Measurements from ENCODE around the gene ZNF500. TPM values are rescaled to one million over a fixed set of nuclear protein-coding genes. Genes with fewer than 3 reads are reported as not detected.

The ZNF500 gene
- total and polyA plus RNA-seq, 2 experiments from 2014 or later = 5.8 to 15.3 TPM

DNA sequence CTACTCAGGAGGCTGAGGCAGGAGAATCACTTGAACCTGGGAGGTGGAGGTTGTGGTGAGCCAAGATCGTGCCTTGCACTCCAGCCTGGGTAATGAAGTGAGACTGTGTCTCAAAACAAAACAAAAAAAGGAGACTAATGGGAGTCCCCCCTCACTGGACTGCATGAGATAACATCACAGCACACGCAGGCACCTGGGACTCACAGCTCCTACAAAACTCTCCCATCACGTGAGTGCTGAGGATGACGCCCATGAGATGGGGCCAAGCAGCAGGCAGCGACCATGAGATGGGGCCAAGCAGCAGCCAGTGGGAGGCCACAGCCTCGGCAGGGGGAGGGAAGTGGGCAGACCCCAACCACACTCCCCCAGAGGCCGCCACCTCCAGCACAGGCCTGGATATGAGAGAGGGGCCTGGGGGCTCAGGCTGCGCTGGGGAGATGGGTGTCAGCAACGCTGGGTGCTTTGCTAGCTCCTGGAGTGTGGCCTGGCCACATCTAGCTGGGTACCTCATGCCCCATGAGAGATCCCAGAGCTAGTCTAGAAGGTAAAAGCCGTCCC, 17.2 kb downstream of the ZNF500 start:
- Histone ChIP-seq H3K36me3 (ENCODE audit: insufficient read depth) (0 out of 2 replicates have a peak, but pooled peaks cover 1% of the 10 kb centered on the region), H3F3A (replicated peaks; ENCODE audit: low read depth) (no peaks in the 10 kb centered on the region), H3K4me2 (no peak overlapping the region), H3K9me2 (ENCODE audit: insufficient read depth) (no peaks in the 10 kb centered on the region), H3K27ac (ENCODE audit: low read depth) (no peak overlapping the region), H3K27me3 (ENCODE audit: insufficient read depth) (no peaks in the 10 kb centered on the region), H3K79me2 (replicated peaks; ENCODE audit: insufficient read depth) (no peaks in the 10 kb centered on the region), H3K4me3 (no peak overlapping the region), H2AFZ (no peak overlapping the region), H3K4me1 (ENCODE audit: insufficient read depth) (peaks cover 4% of the 10 kb centered on the region; the same call in 1 of the 2 replicates), H4K20me1 (replicated peaks; ENCODE audit: insufficient read depth) (no peaks in the 10 kb centered on the region; the same call in 1 of the 2 replicates)
- DNase-seq (ENCODE audit: low spot score) = no peak
- TF ChIP-seq, protein P1, sequence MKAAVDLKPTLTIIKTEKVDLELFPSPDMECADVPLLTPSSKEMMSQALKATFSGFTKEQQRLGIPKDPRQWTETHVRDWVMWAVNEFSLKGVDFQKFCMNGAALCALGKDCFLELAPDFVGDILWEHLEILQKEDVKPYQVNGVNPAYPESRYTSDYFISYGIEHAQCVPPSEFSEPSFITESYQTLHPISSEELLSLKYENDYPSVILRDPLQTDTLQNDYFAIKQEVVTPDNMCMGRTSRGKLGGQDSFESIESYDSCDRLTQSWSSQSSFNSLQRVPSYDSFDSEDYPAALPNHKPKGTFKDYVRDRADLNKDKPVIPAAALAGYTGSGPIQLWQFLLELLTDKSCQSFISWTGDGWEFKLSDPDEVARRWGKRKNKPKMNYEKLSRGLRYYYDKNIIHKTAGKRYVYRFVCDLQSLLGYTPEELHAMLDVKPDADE (IDR thresholded peaks at IDR 0.05) = no peak
- TF ChIP-seq ZNF331 (CRISPR knock-in tag; IDR thresholded peaks at IDR 0.05; ENCODE audit: low read depth) (no peak), NANOG (IDR thresholded peaks at IDR 0.05; ENCODE audit: borderline replicate concordance) (no peak), STAT1 (IDR thresholded peaks at IDR 0.05; ENCODE audit: unreplicated experiment) (no peak), EZH2phosphoT487 (IDR thresholded peaks at IDR 0.05; ENCODE audit: unreplicated experiment) (no peak), POLR2AphosphoS5 (IDR thresholded peaks at IDR 0.05; ENCODE audit: low read depth) (no peak), EZH2 (IDR thresholded peaks at IDR 0.05; ENCODE audit: low read depth, unreplicated experiment) (no peak), JUNB (IDR thresholded peaks at IDR 0.05; ENCODE audit: unreplicated experiment) (no peak), CREB1 (CRISPR knock-in tag; IDR thresholded peaks at IDR 0.05; ENCODE audit: low read depth) (no peak), ZNF114 (CRISPR knock-in tag; IDR thresholded peaks at IDR 0.05) (no peak)
- TF ChIP-seq, protein P2, sequence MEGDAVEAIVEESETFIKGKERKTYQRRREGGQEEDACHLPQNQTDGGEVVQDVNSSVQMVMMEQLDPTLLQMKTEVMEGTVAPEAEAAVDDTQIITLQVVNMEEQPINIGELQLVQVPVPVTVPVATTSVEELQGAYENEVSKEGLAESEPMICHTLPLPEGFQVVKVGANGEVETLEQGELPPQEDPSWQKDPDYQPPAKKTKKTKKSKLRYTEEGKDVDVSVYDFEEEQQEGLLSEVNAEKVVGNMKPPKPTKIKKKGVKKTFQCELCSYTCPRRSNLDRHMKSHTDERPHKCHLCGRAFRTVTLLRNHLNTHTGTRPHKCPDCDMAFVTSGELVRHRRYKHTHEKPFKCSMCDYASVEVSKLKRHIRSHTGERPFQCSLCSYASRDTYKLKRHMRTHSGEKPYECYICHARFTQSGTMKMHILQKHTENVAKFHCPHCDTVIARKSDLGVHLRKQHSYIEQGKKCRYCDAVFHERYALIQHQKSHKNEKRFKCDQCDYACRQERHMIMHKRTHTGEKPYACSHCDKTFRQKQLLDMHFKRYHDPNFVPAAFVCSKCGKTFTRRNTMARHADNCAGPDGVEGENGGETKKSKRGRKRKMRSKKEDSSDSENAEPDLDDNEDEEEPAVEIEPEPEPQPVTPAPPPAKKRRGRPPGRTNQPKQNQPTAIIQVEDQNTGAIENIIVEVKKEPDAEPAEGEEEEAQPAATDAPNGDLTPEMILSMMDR (conservative IDR thresholded peaks at IDR 0.05; ENCODE audit: low read depth in 2 of 2) = no peak
- TF ChIP-seq, protein P3, sequence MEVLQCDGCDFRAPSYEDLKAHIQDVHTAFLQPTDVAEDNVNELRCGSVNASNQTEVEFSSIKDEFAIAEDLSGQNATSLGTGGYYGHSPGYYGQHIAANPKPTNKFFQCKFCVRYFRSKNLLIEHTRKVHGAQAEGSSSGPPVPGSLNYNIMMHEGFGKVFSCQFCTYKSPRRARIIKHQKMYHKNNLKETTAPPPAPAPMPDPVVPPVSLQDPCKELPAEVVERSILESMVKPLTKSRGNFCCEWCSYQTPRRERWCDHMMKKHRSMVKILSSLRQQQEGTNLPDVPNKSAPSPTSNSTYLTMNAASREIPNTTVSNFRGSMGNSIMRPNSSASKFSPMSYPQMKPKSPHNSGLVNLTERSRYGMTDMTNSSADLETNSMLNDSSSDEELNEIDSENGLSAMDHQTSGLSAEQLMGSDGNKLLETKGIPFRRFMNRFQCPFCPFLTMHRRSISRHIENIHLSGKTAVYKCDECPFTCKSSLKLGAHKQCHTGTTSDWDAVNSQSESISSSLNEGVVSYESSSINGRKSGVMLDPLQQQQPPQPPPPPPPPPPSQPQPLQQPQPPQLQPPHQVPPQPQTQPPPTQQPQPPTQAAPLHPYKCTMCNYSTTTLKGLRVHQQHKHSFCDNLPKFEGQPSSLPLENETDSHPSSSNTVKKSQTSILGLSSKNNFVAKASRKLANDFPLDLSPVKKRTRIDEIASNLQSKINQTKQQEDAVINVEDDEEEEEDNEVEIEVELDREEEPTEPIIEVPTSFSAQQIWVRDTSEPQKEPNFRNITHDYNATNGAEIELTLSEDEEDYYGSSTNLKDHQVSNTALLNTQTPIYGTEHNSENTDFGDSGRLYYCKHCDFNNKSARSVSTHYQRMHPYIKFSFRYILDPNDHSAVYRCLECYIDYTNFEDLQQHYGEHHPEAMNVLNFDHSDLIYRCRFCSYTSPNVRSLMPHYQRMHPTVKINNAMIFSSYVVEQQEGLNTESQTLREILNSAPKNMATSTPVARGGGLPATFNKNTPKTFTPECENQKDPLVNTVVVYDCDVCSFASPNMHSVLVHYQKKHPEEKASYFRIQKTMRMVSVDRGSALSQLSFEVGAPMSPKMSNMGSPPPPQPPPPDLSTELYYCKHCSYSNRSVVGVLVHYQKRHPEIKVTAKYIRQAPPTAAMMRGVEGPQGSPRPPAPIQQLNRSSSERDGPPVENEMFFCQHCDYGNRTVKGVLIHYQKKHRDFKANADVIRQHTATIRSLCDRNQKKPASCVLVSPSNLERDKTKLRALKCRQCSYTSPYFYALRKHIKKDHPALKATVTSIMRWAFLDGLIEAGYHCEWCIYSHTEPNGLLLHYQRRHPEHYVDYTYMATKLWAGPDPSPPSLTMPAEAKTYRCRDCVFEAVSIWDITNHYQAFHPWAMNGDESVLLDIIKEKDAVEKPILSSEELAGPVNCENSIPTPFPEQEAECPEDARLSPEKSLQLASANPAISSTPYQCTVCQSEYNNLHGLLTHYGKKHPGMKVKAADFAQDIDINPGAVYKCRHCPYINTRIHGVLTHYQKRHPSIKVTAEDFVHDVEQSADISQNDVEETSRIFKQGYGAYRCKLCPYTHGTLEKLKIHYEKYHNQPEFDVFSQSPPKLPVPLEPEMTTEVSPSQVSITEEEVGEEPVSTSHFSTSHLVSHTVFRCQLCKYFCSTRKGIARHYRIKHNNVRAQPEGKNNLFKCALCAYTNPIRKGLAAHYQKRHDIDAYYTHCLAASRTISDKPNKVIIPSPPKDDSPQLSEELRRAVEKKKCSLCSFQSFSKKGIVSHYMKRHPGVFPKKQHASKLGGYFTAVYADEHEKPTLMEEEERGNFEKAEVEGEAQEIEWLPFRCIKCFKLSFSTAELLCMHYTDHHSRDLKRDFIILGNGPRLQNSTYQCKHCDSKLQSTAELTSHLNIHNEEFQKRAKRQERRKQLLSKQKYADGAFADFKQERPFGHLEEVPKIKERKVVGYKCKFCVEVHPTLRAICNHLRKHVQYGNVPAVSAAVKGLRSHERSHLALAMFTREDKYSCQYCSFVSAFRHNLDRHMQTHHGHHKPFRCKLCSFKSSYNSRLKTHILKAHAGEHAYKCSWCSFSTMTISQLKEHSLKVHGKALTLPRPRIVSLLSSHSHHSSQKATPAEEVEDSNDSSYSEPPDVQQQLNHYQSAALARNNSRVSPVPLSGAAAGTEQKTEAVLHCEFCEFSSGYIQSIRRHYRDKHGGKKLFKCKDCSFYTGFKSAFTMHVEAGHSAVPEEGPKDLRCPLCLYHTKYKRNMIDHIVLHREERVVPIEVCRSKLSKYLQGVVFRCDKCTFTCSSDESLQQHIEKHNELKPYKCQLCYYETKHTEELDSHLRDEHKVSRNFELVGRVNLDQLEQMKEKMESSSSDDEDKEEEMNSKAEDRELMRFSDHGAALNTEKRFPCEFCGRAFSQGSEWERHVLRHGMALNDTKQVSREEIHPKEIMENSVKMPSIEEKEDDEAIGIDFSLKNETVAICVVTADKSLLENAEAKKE (CRISPR knock-in tag; IDR thresholded peaks at IDR 0.05) = no peak
- TF ChIP-seq, protein P4, sequence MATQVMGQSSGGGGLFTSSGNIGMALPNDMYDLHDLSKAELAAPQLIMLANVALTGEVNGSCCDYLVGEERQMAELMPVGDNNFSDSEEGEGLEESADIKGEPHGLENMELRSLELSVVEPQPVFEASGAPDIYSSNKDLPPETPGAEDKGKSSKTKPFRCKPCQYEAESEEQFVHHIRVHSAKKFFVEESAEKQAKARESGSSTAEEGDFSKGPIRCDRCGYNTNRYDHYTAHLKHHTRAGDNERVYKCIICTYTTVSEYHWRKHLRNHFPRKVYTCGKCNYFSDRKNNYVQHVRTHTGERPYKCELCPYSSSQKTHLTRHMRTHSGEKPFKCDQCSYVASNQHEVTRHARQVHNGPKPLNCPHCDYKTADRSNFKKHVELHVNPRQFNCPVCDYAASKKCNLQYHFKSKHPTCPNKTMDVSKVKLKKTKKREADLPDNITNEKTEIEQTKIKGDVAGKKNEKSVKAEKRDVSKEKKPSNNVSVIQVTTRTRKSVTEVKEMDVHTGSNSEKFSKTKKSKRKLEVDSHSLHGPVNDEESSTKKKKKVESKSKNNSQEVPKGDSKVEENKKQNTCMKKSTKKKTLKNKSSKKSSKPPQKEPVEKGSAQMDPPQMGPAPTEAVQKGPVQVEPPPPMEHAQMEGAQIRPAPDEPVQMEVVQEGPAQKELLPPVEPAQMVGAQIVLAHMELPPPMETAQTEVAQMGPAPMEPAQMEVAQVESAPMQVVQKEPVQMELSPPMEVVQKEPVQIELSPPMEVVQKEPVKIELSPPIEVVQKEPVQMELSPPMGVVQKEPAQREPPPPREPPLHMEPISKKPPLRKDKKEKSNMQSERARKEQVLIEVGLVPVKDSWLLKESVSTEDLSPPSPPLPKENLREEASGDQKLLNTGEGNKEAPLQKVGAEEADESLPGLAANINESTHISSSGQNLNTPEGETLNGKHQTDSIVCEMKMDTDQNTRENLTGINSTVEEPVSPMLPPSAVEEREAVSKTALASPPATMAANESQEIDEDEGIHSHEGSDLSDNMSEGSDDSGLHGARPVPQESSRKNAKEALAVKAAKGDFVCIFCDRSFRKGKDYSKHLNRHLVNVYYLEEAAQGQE (IDR thresholded peaks at IDR 0.05; ENCODE audit: unreplicated experiment) = no peak
- H3K9me3 Mint-ChIP-seq = no peaks in the 10 kb centered on the region
- H3K36me3 Mint-ChIP-seq (ENCODE audit: low read depth) = peaks cover 21% of the 10 kb centered on the region
- H3K4me1 Mint-ChIP-seq = peaks cover 2% of the 10 kb centered on the region; the same call in 1 of the 3 replicates
- H3K27ac Mint-ChIP-seq = no peak overlapping the region
- peaks cover 9% of the 10 kb centered on the region for H3K27me3 Mint-ChIP-seq (ENCODE audit: insufficient read depth, low read depth, poor library complexity)
- no peak for ATAC-seq
- no peak overlapping the region for H3K4me3 Mint-ChIP-seq

Measured in GM23338 (cell line).